Neural cell (in vitro differentiated cells): ENCODE measurements around the gene YBX1.
"Not testable (repeated sequence)": the region's sequence is repeated elsewhere in the genome, so short reads cannot be mapped to it uniquely, and the experiment has no call there.

Experiments used
- CTCF ChIP-seq: fragments of 450-650 bp; IDR thresholded peaks from 2 replicates; pipeline ENCODE4 v1.5.1; 2014; ENCODE audit warnings: antibody characterized with exemption, mild to moderate bottlenecking, moderate library complexity; ENCODE audit not compliant: poor library complexity, severe bottlenecking
- EP300 ChIP-seq: fragments of 450-650 bp; conservative IDR thresholded peaks from 2 replicates; pipeline ENCODE4 v1.6.1; 2014; ENCODE audit warnings: antibody characterized with exemption, mild to moderate bottlenecking, moderate library complexity; ENCODE audit not compliant: poor library complexity, severe bottlenecking
- EZH2 ChIP-seq: fragments of 200-600, 300-800 bp; shearing (Covaris generic), sonication (generic); IDR thresholded peaks from 2 replicates; pipeline ENCODE4 v1.6.1; 2014; ENCODE audit warnings: antibody characterized with exemption, low read length, borderline replicate concordance, mild to moderate bottlenecking; ENCODE audit not compliant: insufficient read depth, poor library complexity, severe bottlenecking
- MXI1 ChIP-seq: fragments of 450-650 bp; conservative IDR thresholded peaks from 2 replicates; pipeline ENCODE4 v1.6.1; 2014; ENCODE audit warnings: antibody characterized with exemption, mild to moderate bottlenecking; ENCODE audit not compliant: poor library complexity, severe bottlenecking
- POLR2AphosphoS5 ChIP-seq: IDR thresholded peaks from 2 replicates; pipeline ENCODE4 v1.6.1; 2012
- RAD21 ChIP-seq: fragments of 450-650 bp; conservative IDR thresholded peaks from 2 replicates; pipeline ENCODE4 v1.6.1; 2014; ENCODE audit warnings: antibody characterized with exemption, mild to moderate bottlenecking, moderate library complexity
- SMC3 ChIP-seq: fragments of 450-650 bp; conservative IDR thresholded peaks from 2 replicates; pipeline ENCODE4 v1.6.1; 2014; ENCODE audit warnings: antibody characterized with exemption, mild to moderate bottlenecking, moderate library complexity; ENCODE audit not compliant: poor library complexity
- TAF1 ChIP-seq: IDR thresholded peaks from 2 replicates; pipeline ENCODE4 v1.6.1; 2012; ENCODE audit warnings: low read depth

GRCh38 chr1:42712808-42713207 lies 30.6 kb downstream of the YBX1 start:
- not testable (repeated sequence) for TF ChIP-seq CTCF, EZH2, EP300, SMC3, MXI1, RAD21, TAF1, POLR2AphosphoS5
